ENCODE measurements around the gene MAN2B2.

Gene MAN2B2

DNA sequence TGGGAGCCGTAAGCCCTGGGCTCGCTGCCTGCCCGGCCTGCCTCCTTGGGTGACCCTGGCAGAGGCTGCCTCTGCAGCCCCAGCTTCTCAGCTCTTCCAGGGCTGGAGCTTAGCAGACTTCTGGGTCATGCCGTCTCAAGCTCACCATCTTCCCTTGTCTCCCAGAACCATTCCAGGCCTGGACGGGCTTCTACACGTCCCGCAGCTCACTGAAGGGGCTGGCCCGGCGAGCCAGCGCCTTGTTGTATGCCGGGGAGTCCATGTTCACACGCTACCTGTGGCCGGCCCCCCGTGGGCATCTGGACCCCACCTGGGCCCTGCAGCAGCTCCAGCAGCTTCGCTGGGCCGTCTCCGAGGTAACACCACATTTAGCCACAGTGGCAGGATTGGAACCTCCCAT is 22.0 kb downstream of the MAN2B2 start:
- no peak for DNase-seq

DNA sequence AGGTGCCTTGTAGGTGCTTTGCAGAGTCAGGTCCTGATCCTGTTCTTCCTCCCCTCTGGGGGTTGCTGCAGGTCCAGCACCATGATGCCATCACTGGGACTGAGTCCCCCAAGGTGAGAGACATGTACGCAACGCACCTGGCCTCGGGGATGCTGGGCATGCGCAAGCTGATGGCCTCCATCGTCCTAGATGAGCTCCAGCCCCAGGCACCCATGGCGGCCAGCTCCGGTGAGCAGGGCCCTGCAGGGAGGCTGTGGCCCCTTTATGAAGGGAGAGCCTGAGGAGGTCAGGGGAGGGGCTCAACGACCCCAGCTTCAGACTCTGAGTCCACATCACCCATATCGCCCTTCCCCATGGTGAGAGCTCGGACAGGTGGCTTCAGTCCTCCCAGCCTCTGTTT is 23.1 kb downstream of the MAN2B2 start:
- no peak for DNase-seq

DNA sequence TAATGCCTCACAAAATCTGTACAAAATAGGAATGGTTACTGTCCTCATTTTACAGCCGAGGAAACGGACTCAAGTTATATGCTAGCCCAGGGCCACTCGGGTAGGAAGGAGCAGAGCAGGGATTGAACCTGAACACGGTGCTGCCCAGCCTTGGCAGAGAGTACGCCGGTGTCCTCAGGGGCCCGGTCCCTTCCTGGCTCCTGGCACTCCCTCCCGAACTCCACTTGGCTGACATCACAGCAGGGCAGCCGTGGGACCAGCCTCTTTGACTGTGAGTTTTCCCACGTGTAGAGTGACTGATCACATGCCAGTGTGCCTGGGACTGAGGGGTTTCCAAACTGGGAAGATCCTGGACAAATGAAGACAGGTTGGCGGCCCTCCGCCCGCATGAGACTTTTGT is 23.7 kb downstream of the MAN2B2 start:
- DNase-seq: no peak

DNA sequence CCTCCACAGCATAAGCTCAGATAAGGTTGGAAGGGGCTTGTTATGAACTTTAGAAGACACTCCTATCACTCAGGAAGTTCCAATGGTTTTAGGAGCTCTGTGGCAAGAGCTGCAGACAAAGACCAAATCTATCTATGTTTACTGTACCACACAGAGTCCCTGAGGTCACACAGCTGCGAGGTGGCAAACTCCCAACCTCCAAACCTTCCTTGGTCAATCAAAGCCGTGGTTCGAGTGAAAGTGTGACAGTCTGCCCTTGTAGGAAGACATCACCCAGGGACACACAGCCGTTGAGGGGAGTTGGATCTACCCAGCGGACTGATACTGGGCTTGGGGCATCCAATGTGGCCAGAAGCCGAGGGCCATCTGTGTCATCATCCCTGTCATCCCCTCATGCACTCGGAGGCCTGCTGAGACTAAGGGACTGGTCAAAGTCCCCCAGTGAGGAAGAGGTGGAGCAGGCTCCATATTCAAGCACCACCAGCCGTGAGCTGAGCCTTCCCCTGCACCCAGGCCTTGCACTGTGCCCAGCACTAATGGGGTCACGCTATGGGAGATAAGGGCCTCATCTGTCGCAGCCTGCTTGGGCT is 26.8 kb downstream of the MAN2B2 start:
- DNase-seq: no peak

DNA sequence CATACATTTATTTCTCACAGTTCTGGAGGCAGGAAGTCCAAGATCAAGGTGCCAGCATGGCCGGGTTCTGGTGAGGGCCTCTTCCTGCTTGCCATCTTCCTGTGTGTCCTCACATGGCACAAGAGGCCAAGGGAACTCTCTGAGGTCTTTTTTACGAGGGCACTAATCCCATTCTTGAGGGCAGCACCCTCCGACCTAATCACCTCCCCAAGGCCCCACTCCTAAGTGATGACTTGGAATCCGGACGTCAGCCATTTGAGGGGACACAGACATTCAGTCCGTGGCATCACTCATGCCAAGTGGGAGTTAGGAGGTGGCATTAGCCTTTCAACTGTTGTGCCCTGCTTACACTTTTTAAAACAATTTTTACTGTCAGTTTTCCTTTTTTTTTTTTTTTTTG is 27.3 kb downstream of the MAN2B2 start:
- no peak for DNase-seq

DNA sequence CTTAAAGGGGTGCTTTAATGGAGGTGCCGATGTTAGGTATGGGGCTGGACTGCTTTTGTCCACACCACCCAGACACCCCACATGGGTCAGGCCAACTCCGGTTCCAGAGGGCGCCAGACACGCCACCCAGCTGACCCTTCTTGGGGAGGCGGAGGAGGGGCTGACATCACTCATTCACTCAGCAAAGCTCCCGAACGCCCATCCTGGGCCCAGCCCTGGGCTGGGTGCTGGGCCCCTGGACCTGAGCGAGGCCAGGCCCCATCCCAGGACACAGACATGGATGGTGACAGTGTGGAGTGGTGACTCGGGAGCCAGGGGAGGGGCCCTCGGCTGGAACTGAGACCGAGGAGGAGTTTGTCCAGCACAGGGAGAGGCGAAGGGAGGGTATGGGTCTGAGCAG is 28.1 kb downstream of the MAN2B2 start:
- DNase-seq: no peak

DNA sequence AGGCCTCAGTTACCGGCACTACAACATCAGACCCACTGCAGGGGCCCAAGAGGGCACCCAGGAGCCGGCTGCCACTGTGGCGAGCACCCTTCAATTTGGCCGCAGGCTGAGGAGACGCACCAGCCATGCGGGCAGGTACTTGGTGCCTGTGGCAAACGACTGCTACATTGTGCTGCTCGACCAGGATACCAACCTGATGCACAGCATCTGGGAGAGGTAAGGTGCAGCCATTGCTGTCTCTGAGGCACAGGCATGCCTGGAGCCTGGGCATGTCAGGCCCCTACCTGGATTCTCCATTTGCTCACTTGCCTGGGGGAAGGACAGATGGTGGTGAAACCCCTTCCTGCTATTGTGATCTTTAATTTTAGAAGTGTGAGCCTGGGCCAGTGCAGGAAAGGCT is 30.1 kb downstream of the MAN2B2 start:
- no peak for DNase-seq

DNA sequence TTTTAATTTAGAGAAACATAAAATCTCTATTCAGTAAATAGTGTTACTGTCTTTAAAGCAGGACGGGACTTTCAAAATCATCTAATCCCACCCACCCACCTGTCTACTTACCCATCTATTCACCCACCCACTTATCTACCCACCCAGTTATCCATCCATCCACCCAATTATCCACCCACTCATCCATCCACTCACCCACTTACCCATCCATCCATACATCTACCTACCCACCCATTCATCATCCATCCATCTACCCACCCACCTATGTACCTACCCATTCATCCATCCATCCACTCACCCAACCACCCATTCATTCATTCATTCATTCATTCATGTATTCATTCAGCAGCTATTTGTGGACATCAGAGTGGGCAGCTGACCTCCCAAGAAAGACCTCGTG is 30.6 kb downstream of the MAN2B2 start:
- DNase-seq: no peak

DNA sequence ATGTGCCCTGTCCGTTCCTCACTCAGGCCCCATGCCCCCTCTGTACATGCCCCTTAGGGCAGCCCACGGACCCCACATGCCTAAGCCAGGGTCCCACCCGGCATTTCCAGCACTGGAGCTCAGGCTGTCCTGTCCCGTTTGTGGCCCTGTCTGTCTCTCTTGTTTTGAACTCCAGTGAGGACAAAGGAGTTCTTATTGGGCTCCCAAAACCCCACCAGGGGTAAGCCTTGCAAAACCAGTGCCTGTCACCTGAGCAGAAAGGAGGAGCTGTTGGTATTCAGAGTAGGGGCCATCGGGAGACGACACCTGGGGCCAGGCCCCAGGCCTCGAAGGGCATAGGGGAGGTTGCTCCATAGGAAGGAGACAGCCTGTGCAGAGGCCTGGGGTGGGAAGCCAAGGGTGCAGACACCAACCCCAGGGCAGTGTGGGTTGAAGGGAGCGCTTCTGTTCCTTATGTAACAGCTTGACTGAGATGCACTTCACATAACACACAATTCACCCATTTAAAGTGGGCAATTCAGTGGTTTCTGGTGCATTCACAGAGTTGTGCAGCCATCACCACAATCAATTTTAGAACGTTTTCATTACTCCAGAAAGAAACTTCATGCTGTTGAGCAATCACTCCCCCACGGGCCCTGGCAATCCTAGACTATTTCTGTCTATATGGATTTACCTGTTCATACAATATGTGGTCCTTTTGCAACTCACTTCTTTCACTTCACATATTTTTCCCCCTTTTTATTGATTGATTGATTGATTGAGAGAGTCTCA is 31.7 kb downstream of the MAN2B2 start:
- DNase-seq: no peak

DNA sequence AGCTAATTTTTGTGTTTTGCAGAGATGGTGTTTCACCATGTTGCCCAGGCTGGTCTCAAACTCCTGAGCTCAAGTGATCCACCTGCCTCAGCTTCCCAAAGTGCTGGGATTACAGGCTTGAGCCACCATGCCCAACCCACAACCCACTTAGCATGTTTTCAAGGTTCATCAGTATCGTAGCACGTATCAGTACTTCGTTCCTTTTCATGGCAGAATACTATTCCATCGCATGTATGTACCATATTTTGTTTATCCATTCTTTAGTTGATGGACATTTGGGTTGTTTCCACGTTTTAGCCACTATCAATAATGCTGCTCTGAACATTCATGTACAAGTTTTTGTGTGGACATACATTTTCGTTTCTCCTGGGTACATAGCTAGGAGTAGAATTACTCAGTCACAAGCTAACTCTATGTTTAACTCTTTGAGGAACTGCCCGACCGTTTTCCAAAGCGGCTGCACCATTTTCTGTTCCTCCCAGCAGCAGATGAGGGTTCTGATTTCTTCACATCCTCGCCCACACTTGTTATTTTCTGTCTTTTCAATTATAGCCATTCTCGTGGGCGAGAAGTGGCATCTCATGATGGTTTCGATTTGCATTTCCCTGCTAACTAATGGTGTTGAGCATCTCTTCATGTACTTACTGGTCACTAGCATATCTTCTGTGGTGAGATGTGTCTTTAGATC is 32.5 kb downstream of the MAN2B2 start:
- DNase-seq: no peak

DNA sequence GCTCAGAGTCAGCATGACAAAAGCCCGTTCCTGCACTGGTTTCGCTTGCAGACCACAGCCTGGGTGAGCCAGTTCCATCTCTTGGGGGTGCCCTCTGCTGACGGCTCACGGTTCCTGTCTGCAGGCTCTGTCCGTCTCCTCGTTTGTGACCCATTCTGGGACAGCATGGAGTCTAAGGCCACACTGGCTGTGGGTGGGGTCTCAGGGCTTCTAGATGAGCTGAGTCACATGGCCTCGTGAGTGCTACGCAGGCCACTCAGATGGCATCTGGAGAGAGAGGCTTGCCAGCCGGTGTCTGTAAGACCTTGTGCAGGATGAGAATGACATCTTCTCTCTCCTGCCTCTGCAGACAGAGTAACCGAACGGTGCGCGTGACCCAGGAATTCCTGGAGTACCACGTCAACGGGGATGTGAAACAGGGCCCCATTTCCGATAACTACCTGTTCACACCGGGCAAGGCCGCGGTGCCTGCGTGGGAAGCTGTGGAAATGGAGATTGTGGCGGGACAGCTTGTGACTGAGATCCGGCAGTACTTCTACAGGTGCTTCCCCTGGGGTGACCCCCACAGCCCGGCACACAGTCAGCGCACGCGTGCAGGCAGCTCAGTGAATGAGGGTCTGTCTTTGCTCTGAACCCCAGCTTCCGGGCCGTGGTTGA is 33.9 kb downstream of the MAN2B2 start:
- DNase-seq: no peak

DNA sequence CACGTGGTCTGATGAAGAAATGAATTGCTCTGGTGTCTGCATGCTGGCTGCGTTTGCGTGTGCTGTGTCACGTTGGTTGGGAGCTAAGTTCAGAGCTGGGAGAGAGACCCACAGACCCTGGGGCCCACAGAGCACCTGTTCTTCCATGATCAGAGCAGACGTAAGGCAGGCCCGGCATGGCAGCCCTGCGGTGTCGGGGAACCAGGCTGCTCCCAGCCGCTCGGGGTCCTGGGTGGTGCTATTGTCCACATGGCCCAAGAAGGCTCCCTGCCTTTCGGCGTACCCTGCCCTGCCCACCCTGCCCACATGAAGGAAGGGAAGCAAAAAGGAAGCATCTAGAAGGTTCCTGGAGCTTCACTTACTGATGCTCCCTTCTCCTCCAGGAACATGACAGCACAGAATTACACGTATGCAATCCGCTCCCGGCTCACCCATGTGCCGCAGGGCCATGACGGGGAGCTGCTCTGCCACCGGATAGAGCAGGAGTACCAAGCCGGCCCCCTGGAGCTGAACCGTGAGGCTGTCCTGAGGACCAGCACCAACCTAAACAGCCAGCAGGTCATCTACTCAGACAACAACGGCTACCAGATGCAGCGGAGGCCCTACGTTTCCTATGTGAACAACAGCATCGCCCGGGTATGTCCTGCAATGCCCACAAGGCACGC is 34.6 kb downstream of the MAN2B2 start:
- no peak for DNase-seq

DNA sequence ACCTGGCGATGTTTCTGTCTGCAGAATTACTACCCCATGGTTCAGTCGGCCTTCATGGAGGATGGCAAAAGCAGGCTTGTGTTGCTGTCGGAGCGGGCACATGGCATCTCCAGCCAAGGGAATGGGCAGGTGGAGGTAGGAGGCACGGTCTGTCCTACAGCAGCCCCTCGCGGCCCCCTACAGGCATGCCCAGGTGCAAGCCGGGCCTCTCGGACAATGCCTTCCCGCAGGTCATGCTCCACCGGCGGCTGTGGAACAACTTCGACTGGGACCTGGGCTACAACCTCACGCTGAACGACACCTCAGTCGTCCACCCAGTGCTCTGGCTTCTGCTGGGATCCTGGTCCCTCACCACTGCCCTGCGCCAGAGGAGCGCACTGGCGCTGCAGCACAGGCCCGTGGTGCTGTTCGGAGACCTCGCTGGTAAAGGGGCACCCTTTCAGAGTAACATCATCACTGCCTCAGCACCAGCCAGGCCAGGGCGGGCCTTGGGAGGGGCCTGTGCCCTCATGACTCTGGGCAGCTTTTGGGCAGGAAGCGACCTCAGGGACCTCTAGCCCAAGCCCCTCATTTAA is 36.0 kb downstream of the MAN2B2 start:
- DNase-seq: no peak

DNA sequence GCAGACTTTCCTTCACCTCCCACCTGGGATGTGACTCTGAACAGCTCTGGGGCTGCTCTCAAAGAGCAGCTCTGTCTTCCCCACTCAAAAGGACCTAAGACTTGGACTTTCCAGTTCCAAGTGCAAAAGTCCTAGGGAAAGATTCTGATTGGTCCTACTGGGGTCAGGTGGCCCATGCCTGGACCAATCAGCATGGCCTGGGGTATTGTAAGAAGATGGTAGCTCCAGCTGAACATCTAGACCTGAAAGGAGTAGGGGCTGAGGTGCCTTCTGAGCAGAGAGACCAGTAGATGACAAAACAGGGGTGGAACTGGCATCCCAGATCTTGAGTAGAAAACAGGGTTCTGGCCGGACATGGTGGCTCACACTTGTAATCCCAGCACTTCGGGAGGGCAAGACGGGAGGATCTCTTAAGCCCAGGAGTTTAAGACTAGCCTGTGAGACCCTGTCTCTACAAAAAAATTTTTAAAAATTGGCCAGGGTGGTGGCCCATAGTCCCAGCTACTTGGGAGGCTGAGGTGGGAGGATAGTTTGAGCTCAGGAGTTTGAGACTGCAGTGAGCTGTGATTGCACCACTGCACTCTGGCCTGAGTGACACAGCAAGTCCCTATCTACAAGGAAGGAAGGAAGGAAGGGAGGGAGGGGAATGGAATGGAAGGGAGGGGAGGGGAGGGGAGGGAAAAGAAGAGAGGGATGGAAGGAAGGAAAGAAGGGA is 38.1 kb downstream of the MAN2B2 start:
- DNase-seq: no peak

DNA sequence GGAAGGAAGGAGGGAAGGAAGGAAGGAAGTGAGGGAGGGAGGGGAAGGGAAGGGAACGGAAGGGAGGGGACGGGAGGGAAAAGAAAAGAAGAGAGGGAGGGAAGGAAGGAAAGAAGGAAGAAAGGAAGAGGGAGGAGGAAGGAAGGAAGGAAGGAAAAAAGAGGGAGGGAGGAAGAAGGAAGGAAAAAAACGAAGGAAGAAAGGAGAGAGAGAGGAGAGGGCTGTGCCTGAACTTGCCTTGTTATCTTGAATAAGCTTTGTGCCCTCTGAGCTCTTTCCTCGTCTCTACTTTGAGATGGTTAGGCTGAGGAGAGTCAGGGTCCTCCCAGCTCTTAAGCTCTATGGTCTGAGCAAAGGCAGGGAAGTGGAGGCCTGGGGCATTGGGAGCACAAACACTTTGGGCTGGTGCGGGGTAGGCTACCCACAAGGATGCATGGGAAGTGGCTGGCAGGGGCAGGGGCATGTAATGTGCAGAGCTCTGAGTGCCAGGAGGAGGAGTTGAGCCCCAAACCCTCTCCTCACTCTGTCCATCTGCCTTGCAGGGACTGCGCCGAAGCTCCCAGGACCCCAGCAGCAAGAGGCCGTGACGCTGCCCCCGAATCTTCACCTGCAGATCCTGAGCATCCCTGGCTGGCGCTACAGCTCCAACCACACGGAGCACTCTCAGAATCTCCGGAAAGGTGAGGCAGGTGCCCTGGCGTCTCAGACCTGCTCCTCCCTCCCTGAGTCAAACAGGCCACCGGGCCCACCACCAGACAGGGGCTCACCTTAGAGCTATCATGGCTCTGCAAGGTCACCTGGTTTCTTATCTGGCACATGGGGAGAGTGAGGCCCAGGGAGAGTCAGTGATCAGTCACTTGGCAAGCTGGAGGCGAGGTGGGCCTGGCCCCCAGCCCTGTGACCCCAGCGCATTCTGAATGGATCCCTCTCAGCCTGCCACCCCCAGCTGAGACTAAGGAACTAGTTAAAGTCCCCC is 39.0 kb downstream of the MAN2B2 start:
- DNase-seq: no peak

DNA sequence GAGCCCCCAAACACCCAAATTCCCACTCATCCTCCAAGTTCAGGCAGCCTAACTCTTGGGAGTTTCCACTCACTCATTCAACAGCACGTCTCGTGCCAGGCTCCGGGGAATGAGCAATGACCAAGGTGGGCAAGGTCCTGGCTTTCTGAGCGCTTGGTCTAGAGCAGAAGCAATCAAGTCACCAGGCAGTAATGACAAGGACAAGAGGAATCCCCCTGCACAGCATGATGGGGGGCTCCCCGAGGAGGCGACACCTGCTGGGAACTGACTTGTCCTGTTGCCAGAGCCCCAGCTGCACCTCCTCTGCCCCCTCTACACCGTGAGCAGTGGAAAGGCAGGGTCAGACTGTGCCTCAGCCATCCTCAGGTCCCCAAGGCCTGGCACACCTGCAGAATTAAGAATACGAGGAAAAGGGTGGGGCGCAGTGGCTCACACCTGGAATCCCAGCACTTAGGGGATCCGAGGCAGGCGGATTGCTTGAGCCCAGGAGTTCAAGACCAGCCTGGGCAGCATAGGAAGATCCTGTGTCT is 39.8 kb downstream of the MAN2B2 start:
- no peak for DNase-seq

DNA sequence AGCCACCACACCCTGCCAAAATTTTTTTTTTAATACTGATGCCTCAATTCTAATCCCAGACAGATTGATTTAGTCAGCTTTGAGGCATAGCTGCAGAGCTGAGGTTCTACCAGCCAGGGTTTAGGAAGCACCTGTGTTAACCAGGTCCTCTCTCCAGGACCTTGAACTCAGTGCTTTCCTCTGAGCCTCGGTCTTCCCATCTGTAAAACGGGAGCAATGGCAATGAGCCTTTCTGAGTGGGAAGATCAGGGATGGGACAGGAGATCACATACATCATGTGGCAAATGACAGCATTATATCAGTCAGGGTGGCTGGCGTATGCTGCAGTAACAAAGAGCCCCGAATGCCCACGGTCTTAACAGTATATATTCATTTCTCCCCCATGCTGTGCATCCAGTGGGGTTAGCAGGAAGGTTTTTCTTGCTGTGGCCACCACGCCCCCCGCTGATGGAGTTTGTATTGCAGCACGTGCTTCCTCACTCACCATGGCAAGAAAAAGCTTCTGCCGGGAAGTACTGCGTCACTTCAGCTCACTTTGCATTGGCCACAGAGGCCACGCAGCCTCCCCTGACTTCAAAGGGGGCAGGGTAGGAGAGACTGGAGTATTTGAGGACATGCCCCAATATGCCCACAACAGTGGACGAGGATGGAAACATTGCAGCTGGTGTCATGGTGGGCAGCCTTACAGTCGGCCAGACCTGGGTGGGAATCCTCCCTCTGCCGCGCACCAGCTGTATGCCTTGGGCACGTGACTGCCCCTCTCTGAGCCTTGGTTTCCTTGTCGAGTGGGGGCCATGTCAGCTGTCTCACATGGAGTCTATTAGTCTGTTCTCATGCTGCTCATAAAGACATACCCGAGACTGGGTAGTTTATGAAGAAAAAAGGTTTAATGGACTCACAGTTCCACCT is 41.4 kb downstream of the MAN2B2 start:
- no peak for DNase-seq

DNA sequence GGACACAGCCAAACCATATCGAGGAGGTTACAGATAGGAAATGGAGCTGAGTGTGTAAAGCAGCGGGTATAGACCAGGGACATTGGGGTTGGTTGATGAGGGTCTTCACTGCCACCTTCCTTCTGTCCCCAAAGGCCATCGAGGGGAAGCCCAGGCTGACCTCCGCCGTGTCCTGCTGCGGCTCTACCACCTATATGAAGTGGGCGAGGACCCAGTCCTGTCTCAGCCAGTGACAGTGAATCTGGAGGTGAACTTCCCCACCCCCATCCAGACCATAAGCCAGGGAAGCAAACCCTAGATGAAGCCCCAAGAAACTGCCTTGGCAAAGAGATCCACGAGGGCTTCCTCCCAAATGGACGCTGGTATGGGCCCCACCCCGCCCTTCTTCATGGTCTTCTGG is 42.3 kb downstream of the MAN2B2 start:
- DNase-seq: no peak

DNA sequence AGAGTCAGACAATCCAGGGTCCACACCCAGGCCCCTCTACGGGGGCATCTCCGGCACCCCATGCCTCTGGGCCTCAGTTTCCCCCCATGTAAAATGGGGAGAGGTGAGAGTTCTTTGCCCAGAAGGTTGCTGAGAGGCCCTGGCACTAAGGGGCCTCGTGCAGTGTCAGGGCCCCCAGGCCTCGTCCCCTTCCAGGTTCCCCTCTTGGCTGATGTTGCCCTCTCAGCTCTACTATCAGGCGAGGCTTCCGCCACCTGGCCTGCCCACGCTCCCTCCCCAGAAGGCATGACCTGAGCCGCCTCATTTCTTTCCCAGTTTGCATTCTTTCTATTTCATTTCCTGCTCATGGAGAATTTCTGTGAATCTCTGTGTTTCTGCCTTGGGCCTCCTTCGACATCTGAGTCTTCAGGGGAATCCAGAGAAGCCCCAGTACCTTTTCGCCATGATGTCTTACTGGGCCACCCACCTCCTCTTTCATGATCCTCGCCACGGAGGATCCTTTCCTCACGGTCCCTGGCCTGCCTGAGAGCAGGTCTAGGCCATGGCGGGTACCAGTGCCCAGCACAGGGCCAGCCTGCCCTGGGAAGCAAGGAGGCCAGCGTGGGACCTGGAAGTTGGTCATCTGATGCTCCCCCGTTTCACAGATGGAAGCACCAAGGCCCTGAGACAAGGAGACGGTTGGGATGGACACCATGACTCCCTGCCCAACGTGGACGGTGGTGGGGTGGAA is 43.6 kb downstream of the MAN2B2 start:
- no peak for DNase-seq
